GM18873 (cell line): ENCODE results near the gene RAI14.
"Not testable (repeated sequence)": the region's sequence is repeated elsewhere in the genome, so short reads cannot be mapped to it uniquely, and the experiment has no call there.

Experiments
- ATAC-seq: cut with Tn5 transposase; IDR thresholded peaks from one replicate; pipeline ENCODE4 v1.9.1; 2021; ENCODE audit warnings: mild to moderate bottlenecking, moderate library complexity, moderate number of reproducible peaks; ENCODE audit not compliant: unreplicated experiment, low FRiP score

Gene RAI14

GRCh38 chr5:34722183-34722582 lies 66.1 kb downstream of the RAI14 start:
- no peak for ATAC-seq

GRCh38 chr5:34724741-34725140 lies 68.6 kb downstream of the RAI14 start:
- no peak for ATAC-seq

GRCh38 chr5:34727166-34727749 lies 71.1 kb downstream of the RAI14 start:
- not testable (repeated sequence) for ATAC-seq

GRCh38 chr5:34728236-34728635 lies 72.1 kb downstream of the RAI14 start:
- ATAC-seq, result no peak

GRCh38 chr5:34731435-34732232 lies 75.5 kb downstream of the RAI14 start:
- ATAC-seq, result no peak

- no peak for ATAC-seq
Observed at GRCh38 chr5:34734326-34734725, 78.2 kb downstream of the RAI14 start.

GRCh38 chr5:34735491-34736426 lies 79.6 kb downstream of the RAI14 start:
- no peak for ATAC-seq

GRCh38 chr5:34736445-34737115 lies 80.5 kb downstream of the RAI14 start:
- no peak for ATAC-seq

- no peak for ATAC-seq
Observed at GRCh38 chr5:34737731-34738130, 81.6 kb downstream of the RAI14 start.

- no peak for ATAC-seq
Observed at GRCh38 chr5:34738381-34738780, 82.3 kb downstream of the RAI14 start.

- no peak for ATAC-seq
Observed at GRCh38 chr5:34740389-34740806, 84.3 kb downstream of the RAI14 start.

- ATAC-seq, result no peak
Observed at GRCh38 chr5:34742061-34742460, 85.9 kb downstream of the RAI14 start.

- no peak for ATAC-seq
Observed at GRCh38 chr5:34743878-34744277, 87.8 kb downstream of the RAI14 start.

GRCh38 chr5:34748431-34748830 lies 92.3 kb downstream of the RAI14 start:
- ATAC-seq, result no peak

- ATAC-seq, result no peak
Observed at GRCh38 chr5:34749431-34749873, 93.3 kb downstream of the RAI14 start.

- no peak for ATAC-seq
Observed at GRCh38 chr5:34750206-34750605, 94.1 kb downstream of the RAI14 start.

GRCh38 chr5:34751807-34752736 lies 95.9 kb downstream of the RAI14 start:
- no peak for ATAC-seq

GRCh38 chr5:34753236-34753635 lies 97.1 kb downstream of the RAI14 start:
- ATAC-seq, result not testable (repeated sequence)

- ATAC-seq, result no peak
Observed at GRCh38 chr5:34755926-34756325, 99.8 kb downstream of the RAI14 start.
